Neural cell (in vitro differentiated cells): ENCODE measurements around the gene ADAM11. TPM values are rescaled to one million over a fixed set of nuclear protein-coding genes. Genes with fewer than 3 reads are reported as not detected.

Source experiments
- H2AFZ ChIP-seq: fragments of 200-600, 300-800 bp; sonication (generic), shearing (Covaris generic); 2 replicates; pipeline ENCODE4 v1.6.0; 2014; ENCODE audit warnings: low read depth, mild to moderate bottlenecking, antibody characterized with exemption, low read length, moderate library complexity
- H3F3A ChIP-seq: fragments of 200-600 bp; shearing (Covaris generic); 2 replicates; pipeline ENCODE4 v1.6.1; 2016; ENCODE audit warnings: mild to moderate bottlenecking, moderate library complexity, mixed read lengths, antibody characterized with exemption, low read length; ENCODE audit not compliant: insufficient read depth, poor library complexity, severe bottlenecking
- H3K27ac ChIP-seq: fragments of 200-600, 300-800 bp; sonication (generic), shearing (Covaris generic); 2 replicates; pipeline ENCODE4 v1.5.1; 2014; ENCODE audit warnings: mild to moderate bottlenecking, low read length, moderate library complexity
- H3K27me3 ChIP-seq: fragments of 300-800, 200-600 bp; sonication (generic), shearing (Covaris generic); 2 replicates; pipeline ENCODE4 v1.6.0; 2014; ENCODE audit warnings: mild to moderate bottlenecking, low read depth, low read length, moderate library complexity; ENCODE audit not compliant: insufficient read depth
- H3K36me3 ChIP-seq: fragments of 300-800, 200-600 bp; sonication (generic), shearing (Covaris generic); 2 replicates; pipeline ENCODE4 v1.5.1; 2014; ENCODE audit warnings: mild to moderate bottlenecking, antibody characterized with exemption, low read length, moderate library complexity; ENCODE audit not compliant: insufficient read depth
- H3K4me2 ChIP-seq: fragments of 300-800, 200-600 bp; sonication (generic), shearing (Covaris generic); 2 replicates; pipeline ENCODE4 v1.6.0; 2014; ENCODE audit warnings: mild to moderate bottlenecking, low read length
- H3K4me3 ChIP-seq: fragments of 300-800, 200-600 bp; sonication (generic), shearing (Covaris generic); 2 replicates; pipeline ENCODE4 v1.5.1; 2014; ENCODE audit warnings: mild to moderate bottlenecking, low read length, moderate library complexity
- H3K79me2 ChIP-seq: fragments of 200-600 bp; shearing (Covaris generic); replicated peaks from 2 replicates; pipeline ENCODE4 v1.6.0; 2014; ENCODE audit warnings: mild to moderate bottlenecking, low read length, moderate library complexity; ENCODE audit not compliant: insufficient read depth
- H3K9ac ChIP-seq: fragments of 300-800, 200-600 bp; sonication (generic), shearing (Covaris generic); 2 replicates; pipeline ENCODE4 v1.6.1; 2016; ENCODE audit warnings: mild to moderate bottlenecking, low read length, mixed read lengths
- H3K9me2 ChIP-seq: fragments of 200-600 bp; shearing (Covaris generic); 2 replicates; pipeline ENCODE4 v1.6.1; 2016; ENCODE audit warnings: mild to moderate bottlenecking, low read length, mixed read lengths; ENCODE audit not compliant: insufficient read depth
- H3K9me3 ChIP-seq: fragments of 200-600, 300-800 bp; sonication (generic), shearing (Covaris generic); 2 replicates; pipeline ENCODE4 v1.6.1; 2016; ENCODE audit warnings: mild to moderate bottlenecking, mixed run types, low read length, moderate library complexity, mixed read lengths
- H4K20me1 ChIP-seq: fragments of 200-600 bp; shearing (Covaris generic); 2 replicates; pipeline ENCODE4 v1.6.1; 2016; ENCODE audit warnings: mild to moderate bottlenecking, mixed run types; ENCODE audit not compliant: insufficient read depth
- CTCF ChIP-seq: fragments of 450-650 bp; IDR thresholded peaks from 2 replicates; pipeline ENCODE4 v1.5.1; 2014; ENCODE audit warnings: antibody characterized with exemption, mild to moderate bottlenecking, moderate library complexity; ENCODE audit not compliant: poor library complexity, severe bottlenecking
- EP300 ChIP-seq: fragments of 450-650 bp; conservative IDR thresholded peaks from 2 replicates; pipeline ENCODE4 v1.6.1; 2014; ENCODE audit warnings: antibody characterized with exemption, mild to moderate bottlenecking, moderate library complexity; ENCODE audit not compliant: poor library complexity, severe bottlenecking
- EZH2 ChIP-seq: fragments of 200-600, 300-800 bp; shearing (Covaris generic), sonication (generic); IDR thresholded peaks from 2 replicates; pipeline ENCODE4 v1.6.1; 2014; ENCODE audit warnings: antibody characterized with exemption, low read length, borderline replicate concordance, mild to moderate bottlenecking; ENCODE audit not compliant: insufficient read depth, poor library complexity, severe bottlenecking
- MXI1 ChIP-seq: fragments of 450-650 bp; conservative IDR thresholded peaks from 2 replicates; pipeline ENCODE4 v1.6.1; 2014; ENCODE audit warnings: antibody characterized with exemption, mild to moderate bottlenecking; ENCODE audit not compliant: poor library complexity, severe bottlenecking
- POLR2AphosphoS5 ChIP-seq: IDR thresholded peaks from 2 replicates; pipeline ENCODE4 v1.6.1; 2012
- RAD21 ChIP-seq: fragments of 450-650 bp; conservative IDR thresholded peaks from 2 replicates; pipeline ENCODE4 v1.6.1; 2014; ENCODE audit warnings: antibody characterized with exemption, mild to moderate bottlenecking, moderate library complexity
- REST ChIP-seq: IDR thresholded peaks from 2 replicates; pipeline ENCODE4 v1.6.1; 2012; ENCODE audit warnings: borderline replicate concordance
- SMC3 ChIP-seq: fragments of 450-650 bp; conservative IDR thresholded peaks from 2 replicates; pipeline ENCODE4 v1.6.1; 2014; ENCODE audit warnings: antibody characterized with exemption, mild to moderate bottlenecking, moderate library complexity; ENCODE audit not compliant: poor library complexity
- TAF1 ChIP-seq: IDR thresholded peaks from 2 replicates; pipeline ENCODE4 v1.6.1; 2012; ENCODE audit warnings: low read depth
- polyA plus RNA-seq: library from polyadenylated mRNA; depleted of rRNA; stranded (reverse); fragments of >200 nt; gene quantifications from 2 replicates; pipeline ENCODE4 v1.2.3, GENCODE V29; 2014

Gene ADAM11
- polyA plus RNA-seq, 1 donor from 2014 or later: 25.8 TPM

GRCh38 chr17:44757045-44757917, 1.5 kb upstream of the ADAM11 start:
- peaks cover 7% of the 10 kb centered on the region for H3K27me3 ChIP-seq
- H2AFZ ChIP-seq: no peak overlapping the region
- H3K4me2 ChIP-seq: no peak overlapping the region
- no peak overlapping the region for H3K4me3 ChIP-seq
- H3K9ac ChIP-seq: no peak overlapping the region
- no peaks in the 10 kb centered on the region for H3K9me2 ChIP-seq
- no peak overlapping the region for H3K27ac ChIP-seq
- H3K9me3 ChIP-seq: no peaks in the 10 kb centered on the region
- H3K36me3 ChIP-seq: no peaks in the 10 kb centered on the region
- no peaks in the 10 kb centered on the region for H3K79me2 ChIP-seq
- H4K20me1 ChIP-seq: no peaks in the 10 kb centered on the region
- no peaks in the 10 kb centered on the region for H3F3A ChIP-seq
- TF ChIP-seq EP300 (no peak), CTCF (no peak), REST (no peak), TAF1 (no peak), MXI1 (no peak), POLR2AphosphoS5 (no peak), SMC3 (no peak), EZH2 (no peak), RAD21 (no peak)

GRCh38 chr17:44757918-44758413, 822 bp upstream of the ADAM11 start:
- Histone ChIP-seq H4K20me1 (no peaks in the 10 kb centered on the region), H2AFZ (peak overlapping the region; percentile 2), H3K27ac (no peak overlapping the region), H3K79me2 (no peaks in the 10 kb centered on the region), H3K4me3 (peak overlapping the region; percentile 64), H3F3A (no peaks in the 10 kb centered on the region), H3K27me3 (peaks cover 7% of the 10 kb centered on the region), H3K36me3 (no peaks in the 10 kb centered on the region), H3K9me3 (no peaks in the 10 kb centered on the region), H3K4me2 (no peak overlapping the region), H3K9ac (peak overlapping the region; percentile 64), H3K9me2 (no peaks in the 10 kb centered on the region)
- TF ChIP-seq CTCF: no peak
- TF ChIP-seq RAD21: no peak
- TF ChIP-seq EP300: no peak
- TF ChIP-seq MXI1: no peak
- TF ChIP-seq EZH2: no peak
- no peak for TF ChIP-seq TAF1
- no peak for TF ChIP-seq REST
- TF ChIP-seq POLR2AphosphoS5: no peak
- no peak for TF ChIP-seq SMC3
